ENCODE results near the gene USP40. TPM values are rescaled to one million over a fixed set of nuclear protein-coding genes. Genes with fewer than 3 reads are reported as not detected.

Gene USP40
- total RNA-seq, 1 donor, result 48.8 TPM

DNA sequence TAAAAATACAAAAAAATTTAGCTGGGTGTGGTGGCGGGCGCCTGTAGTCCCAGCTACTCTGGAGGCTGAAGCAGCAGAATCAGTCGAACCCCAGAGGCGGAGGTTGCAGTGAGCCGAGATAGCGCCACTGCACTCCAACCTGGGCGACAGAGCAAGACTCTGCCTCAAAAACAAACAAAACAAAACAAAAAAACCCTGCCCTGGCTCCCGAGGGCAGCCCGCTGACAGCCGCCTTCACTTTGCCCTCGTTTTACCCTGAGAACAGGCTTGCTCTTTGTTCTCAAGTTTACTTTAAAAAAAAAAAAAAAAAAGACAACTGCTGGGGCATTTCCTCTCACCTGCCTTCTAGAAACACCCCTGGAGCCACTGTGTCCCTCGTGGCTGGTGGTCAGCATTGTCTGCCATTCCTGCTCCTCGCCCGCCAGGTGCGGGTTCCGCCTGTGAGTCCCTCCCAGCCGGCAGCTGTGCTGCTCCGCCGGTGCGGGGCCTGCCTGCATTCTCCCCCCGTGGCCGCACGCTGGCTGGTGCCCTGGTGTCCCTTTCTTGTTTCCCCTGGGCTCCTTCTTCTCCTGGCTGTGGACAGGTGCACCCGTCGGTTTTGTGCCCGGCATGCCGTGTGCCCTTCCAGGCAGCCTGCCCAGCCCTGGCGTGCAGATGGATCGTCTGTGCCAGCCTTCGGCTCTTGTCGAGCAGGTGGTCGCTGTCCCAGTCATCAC is 105.7 kb downstream of the USP40 start:
- H3K4me3 ChIP-seq (ENCODE audit: low read depth, low read length), result no peak overlapping the region
- DNase-seq (ENCODE audit: low read depth), result no peak
- TF ChIP-seq, protein P1, sequence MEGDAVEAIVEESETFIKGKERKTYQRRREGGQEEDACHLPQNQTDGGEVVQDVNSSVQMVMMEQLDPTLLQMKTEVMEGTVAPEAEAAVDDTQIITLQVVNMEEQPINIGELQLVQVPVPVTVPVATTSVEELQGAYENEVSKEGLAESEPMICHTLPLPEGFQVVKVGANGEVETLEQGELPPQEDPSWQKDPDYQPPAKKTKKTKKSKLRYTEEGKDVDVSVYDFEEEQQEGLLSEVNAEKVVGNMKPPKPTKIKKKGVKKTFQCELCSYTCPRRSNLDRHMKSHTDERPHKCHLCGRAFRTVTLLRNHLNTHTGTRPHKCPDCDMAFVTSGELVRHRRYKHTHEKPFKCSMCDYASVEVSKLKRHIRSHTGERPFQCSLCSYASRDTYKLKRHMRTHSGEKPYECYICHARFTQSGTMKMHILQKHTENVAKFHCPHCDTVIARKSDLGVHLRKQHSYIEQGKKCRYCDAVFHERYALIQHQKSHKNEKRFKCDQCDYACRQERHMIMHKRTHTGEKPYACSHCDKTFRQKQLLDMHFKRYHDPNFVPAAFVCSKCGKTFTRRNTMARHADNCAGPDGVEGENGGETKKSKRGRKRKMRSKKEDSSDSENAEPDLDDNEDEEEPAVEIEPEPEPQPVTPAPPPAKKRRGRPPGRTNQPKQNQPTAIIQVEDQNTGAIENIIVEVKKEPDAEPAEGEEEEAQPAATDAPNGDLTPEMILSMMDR (IDR thresholded peaks at IDR 0.05; ENCODE audit: insufficient read depth, low read depth, low read length), result no peak

GRCh38 chr2:233459426-233459825 is 107.2 kb downstream of the USP40 start:
- TF ChIP-seq, protein P1 (IDR thresholded peaks at IDR 0.05; ENCODE audit: insufficient read depth, low read depth, low read length), result no peak
- no peak for DNase-seq (ENCODE audit: low read depth)
- no peak overlapping the region for H3K4me3 ChIP-seq (ENCODE audit: low read depth, low read length)

- TF ChIP-seq, protein P1 (IDR thresholded peaks at IDR 0.05; ENCODE audit: insufficient read depth, low read depth, low read length), result no peak
- DNase-seq (ENCODE audit: low read depth), result no peak
These were observed 107.8 kb downstream of the USP40 start for GRCh38 chr2:233458826-233459225.

GRCh38 chr2:233458031-233458610 is 108.5 kb downstream of the USP40 start:
- TF ChIP-seq, protein P1 (IDR thresholded peaks at IDR 0.05; ENCODE audit: insufficient read depth, low read depth, low read length), result no peak
- DNase-seq (ENCODE audit: low read depth), result no peak
- no peak overlapping the region for H3K4me3 ChIP-seq (ENCODE audit: low read depth, low read length)

More at GRCh38 chr2:233458826-233459225, 107.8 kb downstream of the USP40 start:
- H3K4me3 ChIP-seq (ENCODE audit: low read depth, low read length), result no peak overlapping the region

GRCh38 chr2:233457356-233457755 is 109.2 kb downstream of the USP40 start:
- DNase-seq (ENCODE audit: low read depth), result no peak
- no peak overlapping the region for H3K4me3 ChIP-seq (ENCODE audit: low read depth, low read length)
- TF ChIP-seq, protein P1 (IDR thresholded peaks at IDR 0.05; ENCODE audit: insufficient read depth, low read depth, low read length), result no peak

- TF ChIP-seq, protein P1 (IDR thresholded peaks at IDR 0.05; ENCODE audit: insufficient read depth, low read depth, low read length), result no peak
- DNase-seq (ENCODE audit: low read depth), result no peak
These were observed 109.6 kb downstream of the USP40 start for GRCh38 chr2:233456934-233457333.

More at GRCh38 chr2:233456934-233457333, 109.6 kb downstream of the USP40 start:
- H3K4me3 ChIP-seq (ENCODE audit: low read depth, low read length), result no peak overlapping the region
